GM12878 (cell line): ENCODE results near the gene AJM1.

ENCODE experiments used
- CHD4 ChIP-seq: fragments of 200-600 bp; sonication (generic); IDR thresholded peaks from 2 replicates; pipeline ENCODE4 v1.6.1; 2016; ENCODE audit warnings: mild to moderate bottlenecking
- CTCF ChIP-seq, 3 experiments: IDR thresholded peaks in 2 of 3; conservative IDR thresholded peaks in 1 of 3; 2 replicates each; pipeline ENCODE4 v1.5.1; 2011; ENCODE audit warnings: low read depth in 3 of 3, low read length in 3 of 3, mild to moderate bottlenecking in 3 of 3, control low read depth in 2 of 3, moderate library complexity in 2 of 3, inconsistent platforms in 1 of 3, mixed read lengths in 1 of 3; ENCODE audit not compliant: control insufficient read depth in 2 of 3, insufficient read depth in 1 of 3; ENCODE audit errors: extremely low read depth in 1 of 3
- EGR1 ChIP-seq, 2 experiments: IDR thresholded peaks; 1 replicate in 1 of 2; 2 replicates in 1 of 2; pipeline ENCODE4 v1.6.1; 2011 to 2012; ENCODE audit warnings: low read depth in 2 of 2, low read length in 2 of 2, borderline replicate concordance in 1 of 2, mild to moderate bottlenecking in 1 of 2, moderate library complexity in 1 of 2
- ESRRA ChIP-seq: IDR thresholded peaks from 2 replicates; pipeline ENCODE4 v1.6.1; 2012; ENCODE audit warnings: mild to moderate bottlenecking, low read length, improper control_type of control experiment
- IRF3 ChIP-seq: fragments of 450-650 bp; IDR thresholded peaks from 2 replicates; pipeline ENCODE4 v1.6.1; 2014; ENCODE audit warnings: mild to moderate bottlenecking
- JUNB ChIP-seq: IDR thresholded peaks from 2 replicates; pipeline ENCODE4 v1.6.1; 2016; ENCODE audit warnings: antibody characterized with exemption, mild to moderate bottlenecking
- MYC ChIP-seq: IDR thresholded peaks from 2 replicates; pipeline ENCODE4 v1.6.1; 2011; ENCODE audit warnings: mild to moderate bottlenecking, low read length, moderate library complexity, inconsistent platforms; ENCODE audit not compliant: insufficient read depth, insufficient replicate concordance, insufficient read length, severe bottlenecking
- NFIC ChIP-seq: IDR thresholded peaks from 2 replicates; pipeline ENCODE4 v1.6.1; 2012; ENCODE audit warnings: low read depth, mild to moderate bottlenecking, inconsistent platforms, low read length, moderate library complexity
- POLR2AphosphoS5 ChIP-seq: IDR thresholded peaks from 2 replicates; pipeline ENCODE4 v1.6.1; 2011; ENCODE audit warnings: mild to moderate bottlenecking, low read length, inconsistent platforms
- REST ChIP-seq: IDR thresholded peaks from 2 replicates; pipeline ENCODE4 v1.6.1; 2012; ENCODE audit warnings: mild to moderate bottlenecking, low read depth, low read length
- TARDBP ChIP-seq: IDR thresholded peaks from 2 replicates; pipeline ENCODE4 v1.6.1; 2016; ENCODE audit warnings: borderline replicate concordance
- TF ChIP-seq, protein P1 (sequence below): fragments of 450-650 bp; IDR thresholded peaks from 2 replicates; pipeline ENCODE4 v1.6.1; 2017; ENCODE audit warnings: antibody characterized with exemption, mild to moderate bottlenecking, moderate library complexity
- TF ChIP-seq, protein P2 (sequence below): IDR thresholded peaks from 2 replicates; pipeline ENCODE4 v1.6.1; 2011; ENCODE audit warnings: low read depth, low read length, improper control_type of control experiment, borderline replicate concordance
- TF ChIP-seq, protein P3 (sequence below): IDR thresholded peaks from 2 replicates; pipeline ENCODE4 v1.6.1; 2012; ENCODE audit warnings: low read depth, low read length, improper control_type of control experiment

DNA sequence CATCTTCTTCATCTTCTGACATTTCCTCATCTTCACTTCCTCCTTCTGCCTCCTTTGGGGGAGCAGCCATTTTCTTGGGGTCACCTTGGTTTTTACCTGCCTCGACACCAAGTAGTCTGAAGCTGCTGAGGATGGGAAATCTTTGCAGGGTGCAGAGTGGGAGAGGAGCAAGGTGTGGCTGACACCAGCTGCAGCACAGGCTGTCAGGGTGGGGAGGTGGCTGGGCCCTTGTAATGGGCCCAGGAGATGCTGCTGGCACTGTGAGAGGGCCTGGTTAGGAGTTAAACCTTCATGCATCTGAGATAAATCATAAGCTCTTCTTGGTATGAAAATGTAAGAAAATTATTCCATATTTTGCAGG lies 26.9 kb upstream of the AJM1 start:
- no peak for TF ChIP-seq POLR2AphosphoS5
- TF ChIP-seq CTCF (IDR thresholded peaks at IDR 0.05 in 2 of 3, conservative IDR thresholded peaks at IDR 0.05 in 1 of 3; ENCODE audit: control insufficient read depth in 2 of 3, extremely low read depth in 1 of 3, insufficient read depth in 1 of 3, low read depth in 3 of 3, low read length in 3 of 3) = no peak
- TF ChIP-seq, protein P1, sequence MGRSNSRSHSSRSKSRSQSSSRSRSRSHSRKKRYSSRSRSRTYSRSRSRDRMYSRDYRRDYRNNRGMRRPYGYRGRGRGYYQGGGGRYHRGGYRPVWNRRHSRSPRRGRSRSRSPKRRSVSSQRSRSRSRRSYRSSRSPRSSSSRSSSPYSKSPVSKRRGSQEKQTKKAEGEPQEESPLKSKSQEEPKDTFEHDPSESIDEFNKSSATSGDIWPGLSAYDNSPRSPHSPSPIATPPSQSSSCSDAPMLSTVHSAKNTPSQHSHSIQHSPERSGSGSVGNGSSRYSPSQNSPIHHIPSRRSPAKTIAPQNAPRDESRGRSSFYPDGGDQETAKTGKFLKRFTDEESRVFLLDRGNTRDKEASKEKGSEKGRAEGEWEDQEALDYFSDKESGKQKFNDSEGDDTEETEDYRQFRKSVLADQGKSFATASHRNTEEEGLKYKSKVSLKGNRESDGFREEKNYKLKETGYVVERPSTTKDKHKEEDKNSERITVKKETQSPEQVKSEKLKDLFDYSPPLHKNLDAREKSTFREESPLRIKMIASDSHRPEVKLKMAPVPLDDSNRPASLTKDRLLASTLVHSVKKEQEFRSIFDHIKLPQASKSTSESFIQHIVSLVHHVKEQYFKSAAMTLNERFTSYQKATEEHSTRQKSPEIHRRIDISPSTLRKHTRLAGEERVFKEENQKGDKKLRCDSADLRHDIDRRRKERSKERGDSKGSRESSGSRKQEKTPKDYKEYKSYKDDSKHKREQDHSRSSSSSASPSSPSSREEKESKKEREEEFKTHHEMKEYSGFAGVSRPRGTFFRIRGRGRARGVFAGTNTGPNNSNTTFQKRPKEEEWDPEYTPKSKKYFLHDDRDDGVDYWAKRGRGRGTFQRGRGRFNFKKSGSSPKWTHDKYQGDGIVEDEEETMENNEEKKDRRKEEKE = no peak
- no peak for TF ChIP-seq JUNB
- no peak for TF ChIP-seq IRF3
- TF ChIP-seq CHD4 = no peak
- no peak for TF ChIP-seq TARDBP
- TF ChIP-seq, protein P2, sequence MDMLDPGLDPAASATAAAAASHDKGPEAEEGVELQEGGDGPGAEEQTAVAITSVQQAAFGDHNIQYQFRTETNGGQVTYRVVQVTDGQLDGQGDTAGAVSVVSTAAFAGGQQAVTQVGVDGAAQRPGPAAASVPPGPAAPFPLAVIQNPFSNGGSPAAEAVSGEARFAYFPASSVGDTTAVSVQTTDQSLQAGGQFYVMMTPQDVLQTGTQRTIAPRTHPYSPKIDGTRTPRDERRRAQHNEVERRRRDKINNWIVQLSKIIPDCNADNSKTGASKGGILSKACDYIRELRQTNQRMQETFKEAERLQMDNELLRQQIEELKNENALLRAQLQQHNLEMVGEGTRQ = no peak
- TF ChIP-seq, protein P3, sequence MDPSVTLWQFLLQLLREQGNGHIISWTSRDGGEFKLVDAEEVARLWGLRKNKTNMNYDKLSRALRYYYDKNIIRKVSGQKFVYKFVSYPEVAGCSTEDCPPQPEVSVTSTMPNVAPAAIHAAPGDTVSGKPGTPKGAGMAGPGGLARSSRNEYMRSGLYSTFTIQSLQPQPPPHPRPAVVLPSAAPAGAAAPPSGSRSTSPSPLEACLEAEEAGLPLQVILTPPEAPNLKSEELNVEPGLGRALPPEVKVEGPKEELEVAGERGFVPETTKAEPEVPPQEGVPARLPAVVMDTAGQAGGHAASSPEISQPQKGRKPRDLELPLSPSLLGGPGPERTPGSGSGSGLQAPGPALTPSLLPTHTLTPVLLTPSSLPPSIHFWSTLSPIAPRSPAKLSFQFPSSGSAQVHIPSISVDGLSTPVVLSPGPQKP = no peak
- no peak for TF ChIP-seq ESRRA
- TF ChIP-seq NFIC = no peak
- no peak for TF ChIP-seq REST
- no peak for TF ChIP-seq MYC
- no peak for TF ChIP-seq EGR1 (IDR thresholded peaks at IDR 0.05; ENCODE audit: borderline replicate concordance in 1 of 2, low read depth in 2 of 2, low read length in 2 of 2)
